GM23338 (cell line): ENCODE measurements around the gene PBXIP1.
A peak's percentile ranks its signal among the peaks of the same experiment; 100 is the strongest.

ENCODE experiments used
- CREB1 ChIP-seq: fragments of 250-450 bp; sonication (Bioruptor Pico); IDR thresholded peaks from 2 replicates; pipeline ENCODE4 v1.5.0; 2020; ENCODE audit warnings: low read depth, mild to moderate bottlenecking, moderate library complexity
- CTCF ChIP-seq, 2 experiments: fragments of 200-600 bp in 1 of 2; sonication (generic) in 1 of 2; conservative IDR thresholded peaks; 2 replicates each; pipeline versions ENCODE4 v1.5.1 to v1.6.1; 2016 to 2017; ENCODE audit warnings: antibody characterized with exemption in 2 of 2, low read depth in 2 of 2, mild to moderate bottlenecking in 2 of 2, moderate library complexity in 1 of 2
- ETS1 ChIP-seq: IDR thresholded peaks from 2 replicates; pipeline ENCODE4 v1.6.1; 2016; ENCODE audit warnings: antibody characterized with exemption
- EZH2 ChIP-seq: fragments of 200-600 bp; sonication (generic); IDR thresholded peaks from one replicate; pipeline ENCODE4 v1.8.0; 2017; ENCODE audit warnings: antibody characterized with exemption, mild to moderate bottlenecking, low read depth; ENCODE audit not compliant: unreplicated experiment
- EZH2phosphoT487 ChIP-seq: fragments of 200-600 bp; sonication (generic); IDR thresholded peaks from one replicate; pipeline ENCODE4 v1.8.1; 2018; ENCODE audit warnings: antibody characterized with exemption; ENCODE audit not compliant: unreplicated experiment
- JUNB ChIP-seq: IDR thresholded peaks from one replicate; pipeline ENCODE4 v1.6.1; 2016; ENCODE audit warnings: antibody characterized with exemption; ENCODE audit not compliant: unreplicated experiment
- NANOG ChIP-seq: IDR thresholded peaks from 2 replicates; pipeline ENCODE4 v1.6.1; 2016; ENCODE audit warnings: antibody characterized with exemption, borderline replicate concordance
- POLR2AphosphoS5 ChIP-seq: IDR thresholded peaks from 2 replicates; pipeline ENCODE4 v1.6.1; 2016; ENCODE audit warnings: antibody characterized with exemption, low read depth
- REST ChIP-seq: IDR thresholded peaks from one replicate; pipeline ENCODE4 v1.6.1; 2018; ENCODE audit warnings: antibody characterized with exemption; ENCODE audit not compliant: unreplicated experiment
- STAT1 ChIP-seq: IDR thresholded peaks from one replicate; pipeline ENCODE4 v1.6.1; 2016; ENCODE audit warnings: antibody characterized with exemption; ENCODE audit not compliant: unreplicated experiment
- ZNF114 ChIP-seq: fragments of 250-450 bp; sonication (Bioruptor Pico); IDR thresholded peaks from 2 replicates; pipeline ENCODE4 v1.5.0; 2020; ENCODE audit warnings: mild to moderate bottlenecking, moderate library complexity
- ZNF331 ChIP-seq: fragments of 250-450 bp; sonication (Bioruptor Pico); IDR thresholded peaks from 2 replicates; pipeline ENCODE4 v1.5.0; 2020; ENCODE audit warnings: low read depth, mild to moderate bottlenecking, moderate library complexity
- ZNF462 ChIP-seq: fragments of 250-450 bp; sonication (Bioruptor Pico); IDR thresholded peaks from 2 replicates; pipeline ENCODE4 v1.5.0; 2020; ENCODE audit warnings: mild to moderate bottlenecking, moderate library complexity

- TF ChIP-seq POLR2AphosphoS5 (peak; percentile 80), CTCF (conservative IDR thresholded peaks at IDR 0.05; ENCODE audit: low read depth in 2 of 2) (no peak), ZNF331 (CRISPR knock-in tag) (no peak), REST (no peak), EZH2 (no peak), ETS1 (no peak; the same call in 1 of the 2 replicates), EZH2phosphoT487 (no peak), JUNB (no peak), CREB1 (CRISPR knock-in tag) (peak; percentile 79), ZNF114 (CRISPR knock-in tag) (no peak), STAT1 (no peak), NANOG (peak; percentile 19; the same call in 1 of the 2 replicates), ZNF462 (CRISPR knock-in tag) (no peak)
These were observed 27.2 kb upstream of the PBXIP1 start, which contains the start of gene FLAD1 for GRCh38 chr1:154982897-154983648.
